K562 (cell line): Measurements from ENCODE around the gene COA7. TPM values are rescaled to one million over a fixed set of nuclear protein-coding genes. Genes with fewer than 3 reads are reported as not detected.
A peak's percentile ranks its signal among the peaks of the same experiment; 100 is the strongest.

Experiments used
- ATAC-seq: fragments of 200-7000 bp; cut with Tn5 transposase; 3 replicates; pipeline ENCODE4 v1.9.1; 2020; ENCODE audit warnings: moderate library complexity
- BruUV-seq: library from RNA; stranded (reverse); fragments of 400-500 nt; replicated peaks from 2 replicates; lab custom pipeline; 2021; lab: Mats Ljungman, UMichigan
- CTCF ChIA-PET: fragments of 300-600 bp; formaldehyde crosslinking; extraction: SDS; loops from one replicate; lab custom pipeline; 2021; ENCODE audit warnings: low intra/inter-chr PET ratio; lab: Yijun Ruan, JAX
- POLR2A ChIA-PET: fragments of 300-600, 350-650 bp; sonication (Branson Sonifier 250); formaldehyde crosslinking; extraction: SDS; loops from one replicate; lab custom pipeline; 2021; ENCODE audit warnings: antibody characterized with exemption, inconsistent platforms; lab: Yijun Ruan, JAX
- DNase-seq, 4 experiments: peaks; one replicate each; pipeline versions ENCODE4 v3.0.0 to v3.0.0-alpha.2; 2011 to 2018; ENCODE audit warnings: low spot score in 3 of 4, mixed read lengths in 3 of 4; ENCODE audit errors: extremely low read depth in 1 of 4
- FAIRE-seq: peaks from 2 replicates; lab custom pipeline; 2011; peaks lifted over from hg19 to GRCh38; lab: Jason Lieb, UNC
- H2AFZ ChIP-seq: 2 replicates; pipeline ENCODE4 v1.6.0; 2011; ENCODE audit warnings: low read depth, low read length, control low read depth, inconsistent platforms
- H3K27ac ChIP-seq: fragments of 200-600 bp; 3 replicates; pipeline ENCODE4 v1.8.0; 2011; ENCODE audit warnings: low read depth, mild to moderate bottlenecking, control low read depth, inconsistent platforms, low read length, moderate library complexity, mixed read lengths; ENCODE audit errors: extremely low read depth
- H3K27me3 ChIP-seq, 2 experiments: fragments of 300-600 bp in 1 of 2; 2 replicates in 1 of 2; 3 replicates in 1 of 2; pipeline versions ENCODE4 v1.6.0 to v1.8.0; 2011; ENCODE audit warnings: inconsistent platforms in 2 of 2, low read length in 2 of 2, mild to moderate bottlenecking in 1 of 2, mixed read lengths in 1 of 2, moderate library complexity in 1 of 2; ENCODE audit not compliant: control insufficient read depth in 2 of 2, insufficient read depth in 2 of 2
- H3K36me3 ChIP-seq: fragments of 300-600 bp; 3 replicates; pipeline ENCODE4 v1.8.0; 2011; ENCODE audit warnings: mild to moderate bottlenecking, low read length, inconsistent platforms; ENCODE audit not compliant: control insufficient read depth, insufficient read depth
- H3K4me1 ChIP-seq, 2 experiments: fragments of 200-600 bp in 1 of 2; replicated peaks in 1 of 2; 2 replicates in 1 of 2; 3 replicates in 1 of 2; pipeline versions ENCODE4 v1.5.1 to v1.8.0; 2011; ENCODE audit warnings: inconsistent platforms in 2 of 2, low read length in 2 of 2, mild to moderate bottlenecking in 1 of 2, mixed read lengths in 1 of 2, moderate library complexity in 1 of 2; ENCODE audit not compliant: control insufficient read depth in 2 of 2, insufficient read depth in 2 of 2
- H3K4me2 ChIP-seq: 2 replicates; pipeline ENCODE4 v1.6.1; 2011; ENCODE audit warnings: low read length, control low read depth, inconsistent platforms, mixed read lengths; ENCODE audit not compliant: insufficient read depth
- H3K4me3 ChIP-seq: fragments of 200-600 bp; sonication (generic), shearing (Covaris generic); 2 replicates; pipeline ENCODE4 v1.5.1; 2016; ENCODE audit warnings: control low read depth, inconsistent platforms
- H3K79me2 ChIP-seq: fragments of 200-600 bp; 3 replicates; pipeline ENCODE4 v1.8.0; 2011; ENCODE audit warnings: low read length, inconsistent platforms; ENCODE audit not compliant: control insufficient read depth, insufficient read depth
- H3K9ac ChIP-seq, 2 experiments: 2 replicates each; pipeline versions ENCODE4 v1.6.0 to v1.6.1; 2011; ENCODE audit warnings: low read depth in 2 of 2, low read length in 2 of 2, control low read depth in 1 of 2, inconsistent platforms in 1 of 2, mild to moderate bottlenecking in 1 of 2, mixed read lengths in 1 of 2; ENCODE audit not compliant: insufficient read depth in 1 of 2
- H3K9me1 ChIP-seq: one replicate; pipeline ENCODE4 v1.6.0; 2011; ENCODE audit warnings: inconsistent platforms, mild to moderate bottlenecking, low read length, moderate library complexity; ENCODE audit not compliant: control insufficient read depth, insufficient read depth
- H3K9me3 ChIP-seq: replicated peaks from 2 replicates; pipeline ENCODE4 v1.5.1; 2011; ENCODE audit warnings: low read depth, low read length, inconsistent platforms; ENCODE audit not compliant: control insufficient read depth, insufficient read depth
- H4K20me1 ChIP-seq: replicated peaks from 2 replicates; pipeline ENCODE4 v1.6.1; 2011; ENCODE audit warnings: low read length, inconsistent platforms, mixed read lengths; ENCODE audit not compliant: control insufficient read depth, insufficient read depth
- ARID3B ChIP-seq: fragments of 250-450 bp; sonication (Bioruptor Pico); IDR thresholded peaks from 2 replicates; pipeline ENCODE4 v1.4.0; 2020; ENCODE audit warnings: borderline replicate concordance
- CHAMP1 ChIP-seq: fragments of 450-650 bp; IDR thresholded peaks from 2 replicates; pipeline ENCODE4 v1.6.1; 2016; ENCODE audit warnings: mild to moderate bottlenecking
- FOXK2 ChIP-seq, 2 experiments: fragments of 450-650 bp; IDR thresholded peaks in 1 of 2; conservative IDR thresholded peaks in 1 of 2; 2 replicates each; pipeline ENCODE4 v1.6.1; 2016; ENCODE audit warnings: low read depth in 2 of 2, mild to moderate bottlenecking in 1 of 2
- HINFP ChIP-seq: fragments of 450-650 bp; conservative IDR thresholded peaks from 2 replicates; pipeline ENCODE4 v1.6.1; 2016; ENCODE audit warnings: missing genetic modification characterization, low read depth, mild to moderate bottlenecking, control low read depth, missing compliant biosample characterization
- NCOA2 ChIP-seq, 2 experiments: fragments of 450-650 bp; IDR thresholded peaks; 2 replicates each; pipeline ENCODE4 v1.6.1; 2018; ENCODE audit warnings: mild to moderate bottlenecking in 2 of 2, moderate library complexity in 1 of 2; ENCODE audit not compliant: partially characterized antibody in 2 of 2
- PHF8 ChIP-seq: fragments of 200-600 bp; sonication (generic); IDR thresholded peaks from 2 replicates; pipeline ENCODE4 v1.6.1; 2012; ENCODE audit warnings: mixed run types, mild to moderate bottlenecking, inconsistent platforms, low read length, moderate library complexity, borderline replicate concordance
- RBM15 ChIP-seq: fragments of 200-400 bp; formaldehyde crosslinking; IDR thresholded peaks from 2 replicates; pipeline ENCODE4 v1.6.1; 2018; ENCODE audit warnings: mild to moderate bottlenecking, low read length, moderate library complexity; ENCODE audit not compliant: insufficient read depth
- SRSF9 ChIP-seq: fragments of 200-400 bp; formaldehyde crosslinking; IDR thresholded peaks from 2 replicates; pipeline ENCODE4 v1.6.1; 2017; ENCODE audit warnings: low read depth, low read length, borderline replicate concordance
- TAF7 ChIP-seq: fragments of 450-650 bp; IDR thresholded peaks from 2 replicates; pipeline ENCODE4 v1.6.1; 2016; ENCODE audit warnings: missing genetic modification characterization, missing compliant biosample characterization
- TOE1 ChIP-seq, 2 experiments: fragments of 450-650 bp in 1 of 2; sonication (generic) in 1 of 2; formaldehyde crosslinking in 1 of 2; IDR thresholded peaks; 2 replicates each; pipeline versions ENCODE4 v1.7.1 to v1.8.0; 2016 to 2022; ENCODE audit warnings: borderline replicate concordance in 2 of 2, mild to moderate bottlenecking in 2 of 2, antibody characterized with exemption in 1 of 2, inconsistent platforms in 1 of 2, low read depth in 1 of 2, missing genetic modification reagents in 1 of 2, moderate library complexity in 1 of 2
- ZNF274 ChIP-seq: IDR thresholded peaks from 2 replicates; pipeline ENCODE4 v1.6.1; 2011; ENCODE audit warnings: low read depth, mild to moderate bottlenecking, low read length, moderate library complexity, borderline replicate concordance
- WGBS: fragments of 100-300 bp; shearing (Covaris generic); methylation state at CpG from one replicate; pipeline ENCODE4 v1.1.6; 2016; ENCODE audit warnings: low coverage, mixed read lengths; ENCODE audit not compliant: insufficient coverage; ENCODE audit errors: missing lambda C conversion rate; 5-methylcytosine and 5-hydroxymethylcytosine counted together
- in situ Hi-C: fragments of 300-500 bp; cut with MboI; formaldehyde crosslinking; loops from 4 replicates; pipeline ENCODE4 v1.15.0; 2018; ENCODE audit warnings: inconsistent platforms, mixed read lengths
- intact Hi-C: fragments of 100-400 bp; cut with micrococcal nuclease; formaldehyde crosslinking; loops from 2 replicates; pipeline ENCODE4 v1.14.2; 2022
- polyA plus RNA-seq, 8 experiments: library from polyadenylated mRNA; depleted of rRNA in 4 of 8; stranded (reverse) in 5 of 8; unstranded in 3 of 8; fragments of >200 nt; fragmentation: Nextera tagmentation in 2 of 8; fragmentation: Illumina TruSeq in 1 of 8; extraction: Ambion mirVana in 2 of 8; extraction: Trizol in 1 of 8; gene quantifications; 2 replicates each; pipeline versions ENCODE4 v1.2.1 to v1.2.3, GENCODE V29; 2011 to 2014; ENCODE audit warnings: inconsistent platforms in 1 of 8, missing spikeins in 1 of 8
- total RNA-seq, 7 experiments: library from RNA; depleted of rRNA in 6 of 7; stranded (reverse); fragments of >200 nt in 6 of 7; fragmentation: Illumina TruSeq in 2 of 7; extraction: Trizol in 2 of 7; gene quantifications; 2 replicates each; pipeline versions ENCODE4 v1.2.1 to v1.2.3, GENCODE V29; 2011 to 2021; ENCODE audit warnings: low replicate concordance in 1 of 7

COA7 gene
- total and polyA plus RNA-seq, 9 of the 15 experiments (the other 6 are each of a cell fraction or from before 2014, with no cell fraction given), result 19.4 to 82.8 (median 51.0) TPM

GRCh38 chr1:52691821-52692220 lies 6.3 kb downstream of the COA7 start:
- BruUV-seq, result TSS peak; percentile 1
- peaks cover 65% of the 10 kb centered on the region for H3K79me2 ChIP-seq
- peaks cover 85% of the 10 kb centered on the region for H3K36me3 ChIP-seq
- ChIA-PET CTCF (no interaction called here), POLR2A (no interaction called here)
- intact Hi-C loops (no loop called here), in situ Hi-C loops (loop anchor here (25.0 kb wide), 1 partner anchor 555 kb away; the partner anchor contains the start of gene ZFYVE9)
- no peak overlapping the region for H2AFZ ChIP-seq
- DNase-seq (no peak), ATAC-seq (no peak), FAIRE-seq (no peak)
- H3K27me3 ChIP-seq, result no peaks in the 10 kb centered on the region
- 90% methylated on average over 3 of the region's 3 CpGs for WGBS
- peaks cover 0 to 2% of the 10 kb centered on the region in 2 experiments; a peak in 2 of 5 replicates for H3K4me1 ChIP-seq
- H3K4me3 ChIP-seq, result no peak overlapping the region
- 0 out of 2 replicates have a peak, but pooled peaks cover 1% of the 10 kb centered on the region for H3K9me3 ChIP-seq
- H3K27ac ChIP-seq, result no peak overlapping the region
- no peak overlapping the region for H3K9ac ChIP-seq
- no peaks in the 10 kb centered on the region for H3K9me1 ChIP-seq
- no peak for TF ChIP-seq TAF7
- no peak for TF ChIP-seq ARID3B (CRISPR knock-in tag)
- no peak for TF ChIP-seq RBM15
- TF ChIP-seq FOXK2 (conservative IDR thresholded peaks at IDR 0.05 in 1 of 2, IDR thresholded peaks at IDR 0.05 in 1 of 2; ENCODE audit: low read depth in 2 of 2), result no peak
- TF ChIP-seq PHF8, result no peak
- TF ChIP-seq HINFP, result no peak
- no peak for TF ChIP-seq ZNF274
- TF ChIP-seq SRSF9, result no peak
- no peak for TF ChIP-seq NCOA2 (IDR thresholded peaks at IDR 0.05; ENCODE audit: partially characterized antibody in 2 of 2)
- no peak for TF ChIP-seq CHAMP1
- no peak for TF ChIP-seq TOE1 (IDR thresholded peaks at IDR 0.05; ENCODE audit: borderline replicate concordance)
- no peak for TF ChIP-seq TOE1 (CRISPR knock-in tag; IDR thresholded peaks at IDR 0.05; ENCODE audit: borderline replicate concordance, low read depth)
- 0 out of 2 replicates have a peak, but pooled peaks cover 2% of the 10 kb centered on the region for H4K20me1 ChIP-seq
- H3K4me2 ChIP-seq, result no peak overlapping the region
